DND-41 (cell line): Measurements from ENCODE around the gene GSTM1.

Experiments used
- ATAC-seq: fragments of 200-7000 bp; cut with Tn5 transposase; 3 replicates; pipeline ENCODE4 v1.9.1; 2021; ENCODE audit warnings: low read depth; ENCODE audit not compliant: insufficient read depth
- DNase-seq: peaks from one replicate; pipeline ENCODE4 v3.0.0-alpha.2; 2020
- H2AFZ ChIP-seq: 2 replicates; pipeline ENCODE4 v1.6.0; 2012; ENCODE audit warnings: low read depth, low read length
- H3K27ac ChIP-seq: 2 replicates; pipeline ENCODE4 v1.5.1; 2012; ENCODE audit warnings: low read length, inconsistent platforms
- H3K27me3 ChIP-seq: fragments of 200-600 bp; sonication (generic); 2 replicates; pipeline ENCODE4 v1.6.0; 2012; ENCODE audit warnings: low read length, mild to moderate bottlenecking, inconsistent platforms; ENCODE audit not compliant: insufficient read depth, poor library complexity
- H3K36me3 ChIP-seq: 2 replicates; pipeline ENCODE4 v1.5.1; 2012; ENCODE audit warnings: low read length, inconsistent platforms; ENCODE audit not compliant: insufficient read depth
- H3K4me1 ChIP-seq: 2 replicates; pipeline ENCODE4 v1.5.1; 2012; ENCODE audit warnings: mild to moderate bottlenecking, low read length; ENCODE audit not compliant: insufficient read depth
- H3K4me2 ChIP-seq: 2 replicates; pipeline ENCODE4 v1.6.0; 2012; ENCODE audit warnings: mild to moderate bottlenecking, moderate library complexity, low read length, inconsistent platforms; ENCODE audit not compliant: insufficient read depth
- H3K4me3 ChIP-seq, 2 experiments: fragments of 200-600 bp in 1 of 2; shearing (Covaris generic) in 1 of 2; 2 replicates each; pipeline ENCODE4 v1.5.1; 2012 to 2016; ENCODE audit warnings: inconsistent platforms in 2 of 2, low read length in 2 of 2, mild to moderate bottlenecking in 2 of 2, low read depth in 1 of 2, moderate library complexity in 1 of 2
- H3K79me2 ChIP-seq: 2 replicates; pipeline ENCODE4 v1.6.0; 2012; ENCODE audit warnings: low read length, inconsistent platforms; ENCODE audit not compliant: insufficient read depth
- H3K9ac ChIP-seq: 2 replicates; pipeline ENCODE4 v1.6.0; 2012; ENCODE audit warnings: low read depth, mild to moderate bottlenecking, inconsistent platforms, low read length, moderate library complexity
- H3K9me3 ChIP-seq: 2 replicates; pipeline ENCODE4 v1.5.1; 2012; ENCODE audit warnings: low read length, moderate library complexity, mild to moderate bottlenecking, inconsistent platforms; ENCODE audit not compliant: insufficient read depth, severe bottlenecking
- H4K20me1 ChIP-seq: 2 replicates; pipeline ENCODE4 v1.6.0; 2012; ENCODE audit warnings: low read length; ENCODE audit not compliant: insufficient read depth
- EZH2 ChIP-seq: IDR thresholded peaks from 3 replicates; pipeline ENCODE4 v1.6.1; 2012; ENCODE audit warnings: borderline replicate concordance, low read depth, mild to moderate bottlenecking, moderate library complexity, low read length, inconsistent platforms; ENCODE audit not compliant: severe bottlenecking
- TF ChIP-seq, protein P1 (sequence below): IDR thresholded peaks from 2 replicates; pipeline ENCODE4 v1.5.1; 2012; ENCODE audit warnings: borderline replicate concordance, low read length, moderate library complexity, mild to moderate bottlenecking; ENCODE audit not compliant: poor library complexity, severe bottlenecking; ENCODE audit errors: extremely low read depth

The GSTM1 gene

DNA sequence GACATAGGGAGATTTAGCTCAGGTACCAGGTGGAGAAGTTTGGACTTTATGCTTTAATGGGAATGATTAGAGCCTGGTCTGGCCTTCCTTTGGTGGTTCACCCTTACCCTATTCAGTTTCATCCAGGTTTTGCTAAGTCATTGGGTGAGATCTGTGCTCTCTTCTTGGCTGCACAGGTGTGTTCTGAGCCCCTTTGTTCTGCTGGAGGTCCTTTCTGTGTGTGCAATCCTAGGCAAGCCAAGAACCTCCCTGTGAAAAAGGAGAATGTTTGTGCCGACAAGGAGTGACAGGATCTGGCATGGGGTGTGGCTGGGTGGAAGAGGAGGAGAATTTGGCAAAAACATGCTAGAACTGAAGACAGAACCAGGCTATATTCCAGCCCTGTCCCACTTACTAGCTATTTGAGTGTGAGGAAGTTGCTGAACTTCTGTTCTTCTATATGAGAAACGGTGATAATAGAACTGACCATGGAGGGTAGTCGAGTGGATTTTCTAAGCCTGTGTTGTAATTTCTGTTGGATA lies 29.0 kb downstream of the GSTM1 start:
- no peak overlapping the region for H3K27ac ChIP-seq
- H4K20me1 ChIP-seq = no peaks in the 10 kb centered on the region
- no peaks in the 10 kb centered on the region for H3K79me2 ChIP-seq
- no peak overlapping the region for H3K9ac ChIP-seq
- DNase-seq (no peak), ATAC-seq (no peak)
- no peaks in the 10 kb centered on the region for H3K36me3 ChIP-seq
- peaks cover 3% of the 10 kb centered on the region for H3K27me3 ChIP-seq
- TF ChIP-seq, protein P1, sequence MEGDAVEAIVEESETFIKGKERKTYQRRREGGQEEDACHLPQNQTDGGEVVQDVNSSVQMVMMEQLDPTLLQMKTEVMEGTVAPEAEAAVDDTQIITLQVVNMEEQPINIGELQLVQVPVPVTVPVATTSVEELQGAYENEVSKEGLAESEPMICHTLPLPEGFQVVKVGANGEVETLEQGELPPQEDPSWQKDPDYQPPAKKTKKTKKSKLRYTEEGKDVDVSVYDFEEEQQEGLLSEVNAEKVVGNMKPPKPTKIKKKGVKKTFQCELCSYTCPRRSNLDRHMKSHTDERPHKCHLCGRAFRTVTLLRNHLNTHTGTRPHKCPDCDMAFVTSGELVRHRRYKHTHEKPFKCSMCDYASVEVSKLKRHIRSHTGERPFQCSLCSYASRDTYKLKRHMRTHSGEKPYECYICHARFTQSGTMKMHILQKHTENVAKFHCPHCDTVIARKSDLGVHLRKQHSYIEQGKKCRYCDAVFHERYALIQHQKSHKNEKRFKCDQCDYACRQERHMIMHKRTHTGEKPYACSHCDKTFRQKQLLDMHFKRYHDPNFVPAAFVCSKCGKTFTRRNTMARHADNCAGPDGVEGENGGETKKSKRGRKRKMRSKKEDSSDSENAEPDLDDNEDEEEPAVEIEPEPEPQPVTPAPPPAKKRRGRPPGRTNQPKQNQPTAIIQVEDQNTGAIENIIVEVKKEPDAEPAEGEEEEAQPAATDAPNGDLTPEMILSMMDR = no peak
- no peak for TF ChIP-seq EZH2
- H3K4me2 ChIP-seq = no peak overlapping the region
- no peak overlapping the region for H3K4me3 ChIP-seq
- no peak overlapping the region for H2AFZ ChIP-seq
- H3K4me1 ChIP-seq = no peaks in the 10 kb centered on the region
- no peaks in the 10 kb centered on the region for H3K9me3 ChIP-seq

DNA sequence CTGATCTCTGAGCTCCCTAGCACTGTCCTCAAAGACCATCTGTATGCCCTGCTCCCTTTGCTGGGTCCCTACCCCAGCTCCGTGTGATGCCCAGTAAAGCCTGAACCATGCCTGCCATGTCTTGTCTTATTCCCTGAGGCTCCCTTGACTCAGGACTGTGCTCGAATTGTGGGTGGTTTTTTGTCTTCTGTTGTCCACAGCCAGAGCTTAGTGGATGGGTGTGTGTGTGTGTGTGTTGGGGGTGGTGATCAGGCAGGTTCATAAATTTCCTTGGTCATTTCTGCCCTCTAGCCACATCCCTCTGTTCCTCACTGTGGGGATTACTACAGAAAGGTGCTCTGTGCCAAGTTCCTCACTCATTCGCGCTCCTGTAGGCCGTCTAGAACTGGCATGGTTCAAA lies 30.1 kb downstream of the GSTM1 start:
- H3K9me3 ChIP-seq = no peaks in the 10 kb centered on the region
- H2AFZ ChIP-seq = no peak overlapping the region
- no peak for DNase-seq

DNA sequence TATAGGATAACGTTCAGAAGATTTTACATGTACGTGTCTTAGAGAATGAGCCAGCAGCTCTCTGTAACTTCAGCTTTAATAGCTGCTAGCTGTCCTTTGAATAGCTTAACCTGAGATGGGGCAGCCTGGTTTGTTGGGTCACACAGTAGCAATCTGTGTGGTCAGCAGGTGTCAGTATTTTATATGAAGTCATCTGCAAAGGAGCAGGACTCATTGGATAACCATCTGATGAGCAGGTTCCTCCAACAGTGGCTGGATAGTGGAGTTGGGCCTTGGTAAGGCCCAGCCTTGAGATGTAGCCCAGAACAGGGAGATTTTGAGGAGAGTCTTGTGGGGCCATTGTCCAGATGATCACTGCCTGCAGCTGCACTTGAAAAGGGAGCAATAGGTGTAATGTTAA lies 30.9 kb downstream of the GSTM1 start:
- Histone ChIP-seq H2AFZ (no peak overlapping the region), H3K27ac (no peak overlapping the region), H3K9ac (no peak overlapping the region), H3K4me1 (no peaks in the 10 kb centered on the region), H3K36me3 (no peaks in the 10 kb centered on the region), H3K27me3 (peaks cover 3% of the 10 kb centered on the region), H3K9me3 (no peaks in the 10 kb centered on the region), H4K20me1 (no peaks in the 10 kb centered on the region), H3K4me2 (no peak overlapping the region), H3K4me3 (no peak overlapping the region), H3K79me2 (no peaks in the 10 kb centered on the region)
- no peak for ATAC-seq
- DNase-seq = no peak
- TF ChIP-seq EZH2 = no peak
- TF ChIP-seq, protein P1 = no peak

More for the DNA sequence above, 30.1 kb downstream of the GSTM1 start:
- Histone ChIP-seq H3K36me3 (no peaks in the 10 kb centered on the region), H3K4me2 (no peak overlapping the region), H3K4me3 (no peak overlapping the region), H3K27ac (no peak overlapping the region), H3K27me3 (peaks cover 3% of the 10 kb centered on the region), H3K79me2 (no peaks in the 10 kb centered on the region), H3K4me1 (no peaks in the 10 kb centered on the region), H3K9ac (no peak overlapping the region), H4K20me1 (no peaks in the 10 kb centered on the region)
- ATAC-seq = no peak
- TF ChIP-seq, protein P1 = no peak

DNA sequence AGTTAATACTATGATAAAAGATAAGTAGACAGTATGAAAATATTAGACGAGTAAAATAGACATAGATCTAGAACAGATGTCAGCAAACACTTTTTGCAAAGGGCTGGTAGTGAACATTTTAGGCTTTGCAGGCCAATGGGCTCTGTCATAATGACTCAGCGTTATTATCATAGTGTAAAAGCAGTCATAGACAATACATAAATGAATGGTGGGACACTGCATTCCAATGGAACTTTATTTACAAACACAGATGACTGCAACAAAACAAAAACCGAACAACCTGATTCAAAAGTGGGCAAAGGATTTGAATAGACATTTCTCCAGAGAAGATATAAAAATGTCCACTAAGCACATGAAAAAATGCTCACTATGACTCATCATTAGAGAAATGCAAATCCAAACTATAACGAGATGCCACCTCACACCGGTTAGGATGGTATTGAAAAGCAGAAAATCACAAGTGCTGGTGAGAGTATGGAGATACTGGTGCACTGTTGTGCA lies 31.8 kb downstream of the GSTM1 start:
- no peak for TF ChIP-seq EZH2
- TF ChIP-seq, protein P1 = no peak
- Histone ChIP-seq H3K27ac (no peak overlapping the region), H4K20me1 (no peaks in the 10 kb centered on the region), H3K27me3 (peaks cover 3% of the 10 kb centered on the region), H3K36me3 (no peaks in the 10 kb centered on the region), H3K4me2 (no peak overlapping the region), H3K9ac (no peak overlapping the region), H2AFZ (no peak overlapping the region), H3K4me3 (no peak overlapping the region), H3K4me1 (no peaks in the 10 kb centered on the region), H3K9me3 (no peaks in the 10 kb centered on the region), H3K79me2 (no peaks in the 10 kb centered on the region)
- DNase-seq (no peak), ATAC-seq (no peak; the same call in 2 of the 3 replicates)
